Epithelial cell of proximal tubule (primary cell): ENCODE measurements around the gene MTMR12. TPM values are rescaled to one million over a fixed set of nuclear protein-coding genes. Genes with fewer than 3 reads are reported as not detected.

Source experiments
- DNase-seq: peaks from one replicate; pipeline ENCODE4 v3.0.0-alpha.2; 2011; ENCODE audit warnings: low read depth
- H3K4me3 ChIP-seq: 2 replicates; pipeline ENCODE4 v1.5.1; 2011; ENCODE audit warnings: low read depth, mild to moderate bottlenecking, low read length
- CTCF ChIP-seq: conservative IDR thresholded peaks from 2 replicates; pipeline ENCODE4 v1.5.1; 2012; ENCODE audit warnings: low read depth, mild to moderate bottlenecking, low read length
- total RNA-seq: library from RNA; depleted of rRNA; stranded (reverse); fragments of >200 nt; gene quantifications from 2 replicates; pipeline ENCODE4 v1.2.3, GENCODE V29; 2015

MTMR12 gene
- total RNA-seq, 1 donor from 2014 or later: 19.1 TPM

DNA sequence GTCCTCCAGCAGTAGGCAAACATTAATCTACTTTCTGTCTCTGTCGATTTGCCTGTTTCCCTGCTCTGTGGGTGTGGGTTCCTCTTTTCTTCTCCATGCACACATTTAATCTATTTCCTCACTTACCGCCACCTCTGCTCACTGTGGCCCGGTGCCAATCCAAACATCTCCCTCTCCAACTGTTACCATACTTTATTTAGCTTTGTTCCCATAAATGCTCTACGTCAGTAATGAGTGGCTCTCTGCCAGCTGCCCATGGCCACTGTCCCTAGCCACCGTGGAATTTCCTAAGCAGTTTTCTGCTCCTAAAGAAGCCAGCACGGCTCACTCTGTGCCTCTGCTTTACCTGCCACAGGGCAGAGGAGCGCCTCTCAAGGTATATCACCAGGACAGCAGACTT lies 119.1 kb downstream of the MTMR12 start:
- no peak for DNase-seq
- no peak for TF ChIP-seq CTCF
- peak overlapping the region; percentile 33 for H3K4me3 ChIP-seq

DNA sequence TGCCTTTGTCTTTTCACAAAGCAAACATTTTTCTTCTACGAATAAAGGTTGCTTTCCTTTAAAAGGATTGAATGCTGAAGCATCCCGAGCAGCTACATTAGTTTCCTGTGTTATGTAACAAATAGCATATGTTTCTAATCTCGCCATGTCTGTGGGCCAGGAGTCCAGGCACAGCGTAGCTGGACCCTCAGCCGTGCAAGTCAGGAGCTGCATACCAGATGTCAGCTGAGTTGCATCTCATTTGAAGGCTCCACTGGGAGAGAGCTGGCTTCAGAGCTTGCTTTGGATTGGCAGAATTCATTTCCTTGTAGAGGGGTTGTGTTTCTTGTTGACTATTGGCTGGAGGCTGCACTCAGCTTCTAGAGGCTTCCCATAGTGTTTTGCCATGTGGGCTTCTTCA lies 122.6 kb downstream of the MTMR12 start:
- no peak for TF ChIP-seq CTCF
- no peak for DNase-seq
- H3K4me3 ChIP-seq: no peak overlapping the region

- no peak for DNase-seq
- no peak for TF ChIP-seq CTCF
- no peak overlapping the region for H3K4me3 ChIP-seq
Measured at GRCh38 chr5:32187675-32188074, 125.1 kb downstream of the MTMR12 start.

GRCh38 chr5:32182463-32183063 lies 130.2 kb downstream of the MTMR12 start:
- DNase-seq: no peak
- TF ChIP-seq CTCF: no peak
- H3K4me3 ChIP-seq: no peak overlapping the region

Other genes with a start within 250 kb of the MTMR12 start
- gene GOLPH3, start 138.6 kb downstream of the MTMR12 start, total RNA-seq: 65.0 and 83.8 TPM in 2 replicates
- gene ZFR, start 131.8 kb upstream of the MTMR12 start, total RNA-seq: 38.6 and 54.7 TPM in 2 replicates